RWPE2 (cell line): ENCODE results near the gene PLXNB1.

Source experiments
- ATAC-seq: fragments of 200-7000 bp; cut with Tn5 transposase; 3 replicates; pipeline ENCODE4 v1.9.1; 2021; ENCODE audit warnings: low read depth
- DNase-seq: peaks from one replicate; pipeline ENCODE4 v3.0.0-alpha.2; 2020; ENCODE audit warnings: low spot score
- H3K27ac ChIP-seq: fragments of 450-650 bp; 2 replicates; pipeline ENCODE4 v1.5.1; 2017; ENCODE audit warnings: mild to moderate bottlenecking; ENCODE audit not compliant: poor library complexity, severe bottlenecking
- H3K27me3 ChIP-seq: fragments of 250-450 bp; sonication (Bioruptor Pico); 2 replicates; pipeline ENCODE4 v1.5.1; 2021; ENCODE audit warnings: mild to moderate bottlenecking, moderate library complexity; ENCODE audit not compliant: insufficient read depth, poor library complexity, severe bottlenecking
- H3K36me3 ChIP-seq: fragments of 250-450 bp; sonication (Bioruptor Pico); 2 replicates; pipeline ENCODE4 v1.5.1; 2020; ENCODE audit warnings: low read depth, mild to moderate bottlenecking, moderate library complexity
- H3K4me1 ChIP-seq: fragments of 250-450 bp; sonication (Bioruptor Pico); 2 replicates; pipeline ENCODE4 v1.5.1; 2021; ENCODE audit warnings: mild to moderate bottlenecking, moderate library complexity; ENCODE audit not compliant: insufficient read depth, poor library complexity, severe bottlenecking
- H3K4me3 ChIP-seq: fragments of 250-450 bp; sonication (Bioruptor Pico); 2 replicates; pipeline ENCODE4 v1.5.1; 2021; ENCODE audit warnings: mild to moderate bottlenecking, moderate library complexity; ENCODE audit not compliant: severe bottlenecking
- H3K9me3 ChIP-seq: fragments of 250-450 bp; sonication (Bioruptor Pico); 2 replicates; pipeline ENCODE4 v1.5.1; 2021; ENCODE audit warnings: mild to moderate bottlenecking, moderate library complexity; ENCODE audit not compliant: severe bottlenecking
- TF ChIP-seq, protein P1 (sequence below): fragments of 450-650 bp; IDR thresholded peaks from one replicate; pipeline ENCODE4 v1.5.1; 2017; ENCODE audit warnings: mild to moderate bottlenecking, moderate library complexity; ENCODE audit not compliant: poor library complexity, severe bottlenecking

The PLXNB1 gene

GRCh38 chr3:48370333-48370713 is 59.6 kb downstream of the PLXNB1 start:
- no peak overlapping the region for H3K27ac ChIP-seq
- no peaks in the 10 kb centered on the region for H3K9me3 ChIP-seq
- no peaks in the 10 kb centered on the region for H3K27me3 ChIP-seq
- no peaks in the 10 kb centered on the region for H3K4me1 ChIP-seq
- H3K4me3 ChIP-seq = no peak overlapping the region
- no peaks in the 10 kb centered on the region for H3K36me3 ChIP-seq
- TF ChIP-seq, protein P1, sequence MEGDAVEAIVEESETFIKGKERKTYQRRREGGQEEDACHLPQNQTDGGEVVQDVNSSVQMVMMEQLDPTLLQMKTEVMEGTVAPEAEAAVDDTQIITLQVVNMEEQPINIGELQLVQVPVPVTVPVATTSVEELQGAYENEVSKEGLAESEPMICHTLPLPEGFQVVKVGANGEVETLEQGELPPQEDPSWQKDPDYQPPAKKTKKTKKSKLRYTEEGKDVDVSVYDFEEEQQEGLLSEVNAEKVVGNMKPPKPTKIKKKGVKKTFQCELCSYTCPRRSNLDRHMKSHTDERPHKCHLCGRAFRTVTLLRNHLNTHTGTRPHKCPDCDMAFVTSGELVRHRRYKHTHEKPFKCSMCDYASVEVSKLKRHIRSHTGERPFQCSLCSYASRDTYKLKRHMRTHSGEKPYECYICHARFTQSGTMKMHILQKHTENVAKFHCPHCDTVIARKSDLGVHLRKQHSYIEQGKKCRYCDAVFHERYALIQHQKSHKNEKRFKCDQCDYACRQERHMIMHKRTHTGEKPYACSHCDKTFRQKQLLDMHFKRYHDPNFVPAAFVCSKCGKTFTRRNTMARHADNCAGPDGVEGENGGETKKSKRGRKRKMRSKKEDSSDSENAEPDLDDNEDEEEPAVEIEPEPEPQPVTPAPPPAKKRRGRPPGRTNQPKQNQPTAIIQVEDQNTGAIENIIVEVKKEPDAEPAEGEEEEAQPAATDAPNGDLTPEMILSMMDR = no peak
- ATAC-seq (no peak), DNase-seq (no peak)

GRCh38 chr3:48369693-48370332 is 60.1 kb downstream of the PLXNB1 start:
- DNase-seq (no peak), ATAC-seq (no peak)
- H3K27ac ChIP-seq = no peak overlapping the region
- H3K4me1 ChIP-seq = no peaks in the 10 kb centered on the region
- TF ChIP-seq, protein P1 = no peak
- H3K27me3 ChIP-seq = no peaks in the 10 kb centered on the region
- no peaks in the 10 kb centered on the region for H3K36me3 ChIP-seq
- no peaks in the 10 kb centered on the region for H3K9me3 ChIP-seq
- H3K4me3 ChIP-seq = no peak overlapping the region

GRCh38 chr3:48367201-48367600 is 62.7 kb downstream of the PLXNB1 start:
- H3K4me1 ChIP-seq = no peaks in the 10 kb centered on the region
- DNase-seq = no peak
- no peak overlapping the region for H3K4me3 ChIP-seq
- no peak overlapping the region for H3K27ac ChIP-seq
- H3K9me3 ChIP-seq = no peaks in the 10 kb centered on the region
- TF ChIP-seq, protein P1 = no peak
- H3K36me3 ChIP-seq = no peaks in the 10 kb centered on the region
- no peaks in the 10 kb centered on the region for H3K27me3 ChIP-seq
- no peak for ATAC-seq

- H3K27me3 ChIP-seq = no peaks in the 10 kb centered on the region
- no peak overlapping the region for H3K27ac ChIP-seq
- H3K36me3 ChIP-seq = no peaks in the 10 kb centered on the region
- no peaks in the 10 kb centered on the region for H3K9me3 ChIP-seq
- H3K4me1 ChIP-seq = no peaks in the 10 kb centered on the region
- DNase-seq (no peak), ATAC-seq (no peak)
- no peak overlapping the region for H3K4me3 ChIP-seq
- TF ChIP-seq, protein P1 = no peak
Observed at GRCh38 chr3:48364840-48365239, 65.0 kb downstream of the PLXNB1 start.

- H3K4me3 ChIP-seq = no peak overlapping the region
- no peak for ATAC-seq
- no peaks in the 10 kb centered on the region for H3K27me3 ChIP-seq
- H3K27ac ChIP-seq = no peak overlapping the region
- no peaks in the 10 kb centered on the region for H3K4me1 ChIP-seq
- DNase-seq = no peak
- TF ChIP-seq, protein P1 = no peak
- no peaks in the 10 kb centered on the region for H3K9me3 ChIP-seq
- no peaks in the 10 kb centered on the region for H3K36me3 ChIP-seq
Observed at GRCh38 chr3:48361928-48362327, 68.0 kb downstream of the PLXNB1 start.
